K562 (cell line): ENCODE data around the gene FAM167B. TPM values are rescaled to one million over a fixed set of nuclear protein-coding genes. Genes with fewer than 3 reads are reported as not detected.

ENCODE experiments used
- MEF2D ChIP-seq: conservative IDR thresholded peaks from 2 replicates; pipeline ENCODE4 v1.6.1; 2016; ENCODE audit warnings: low read depth, missing genetic modification characterization, missing compliant biosample characterization
- MTA1 ChIP-seq: fragments of 450-650 bp; IDR thresholded peaks from 2 replicates; pipeline ENCODE4 v1.6.1; 2017; ENCODE audit warnings: borderline replicate concordance
- NFIC ChIP-seq: fragments of 450-650 bp; IDR thresholded peaks from 2 replicates; pipeline ENCODE4 v1.6.1; 2017; ENCODE audit warnings: mild to moderate bottlenecking, inconsistent platforms
- POLR2G ChIP-seq: fragments of 200-400 bp; formaldehyde crosslinking; IDR thresholded peaks from 2 replicates; pipeline ENCODE4 v1.6.1; 2017; ENCODE audit warnings: low read depth, mild to moderate bottlenecking, antibody characterized with exemption, low read length, moderate library complexity
- SPI1 ChIP-seq: IDR thresholded peaks from 2 replicates; pipeline ENCODE4 v1.6.1; 2011; ENCODE audit warnings: low read depth, low read length, control low read depth, borderline replicate concordance
- ZNF224 ChIP-seq: sonication (generic); formaldehyde crosslinking; IDR thresholded peaks from 2 replicates; pipeline ENCODE4 v1.8.0; 2022; ENCODE audit warnings: mild to moderate bottlenecking, missing genetic modification reagents
- polyA plus RNA-seq, 8 experiments: library from polyadenylated mRNA; depleted of rRNA in 4 of 8; stranded (reverse) in 5 of 8; unstranded in 3 of 8; fragments of >200 nt; fragmentation: Nextera tagmentation in 2 of 8; fragmentation: Illumina TruSeq in 1 of 8; extraction: Ambion mirVana in 2 of 8; extraction: Trizol in 1 of 8; gene quantifications; 2 replicates each; pipeline versions ENCODE4 v1.2.1 to v1.2.3, GENCODE V29; 2011 to 2014; ENCODE audit warnings: inconsistent platforms in 1 of 8, missing spikeins in 1 of 8
- total RNA-seq, 7 experiments: library from RNA; depleted of rRNA in 6 of 7; stranded (reverse); fragments of >200 nt in 6 of 7; fragmentation: Illumina TruSeq in 2 of 7; extraction: Trizol in 2 of 7; gene quantifications; 2 replicates each; pipeline versions ENCODE4 v1.2.1 to v1.2.3, GENCODE V29; 2011 to 2021; ENCODE audit warnings: low replicate concordance in 1 of 7
- TF ChIP-seq, protein P1 (sequence below), 2 experiments: fragments of 450-650 bp in 1 of 2; IDR thresholded peaks; 2 replicates each; pipeline ENCODE4 v1.6.1; 2011 to 2017; ENCODE audit warnings: low read depth in 2 of 2, antibody characterized with exemption in 1 of 2, borderline replicate concordance in 1 of 2, low read length in 1 of 2, mild to moderate bottlenecking in 1 of 2, mixed read lengths in 1 of 2; ENCODE audit not compliant: control insufficient read depth in 1 of 2
- TF ChIP-seq, protein P2 (sequence below): fragments of 250-450 bp; sonication (Bioruptor Pico); IDR thresholded peaks from 2 replicates; pipeline ENCODE4 v1.9.0; 2021; ENCODE audit warnings: mild to moderate bottlenecking, inconsistent platforms
- TF ChIP-seq, protein P3 (sequence below): sonication (generic); formaldehyde crosslinking; IDR thresholded peaks from 2 replicates; pipeline ENCODE4 v1.8.0; 2023; ENCODE audit warnings: mild to moderate bottlenecking, missing genetic modification reagents
- TF ChIP-seq, protein P4 (sequence below): sonication (generic); formaldehyde crosslinking; IDR thresholded peaks from 2 replicates; pipeline ENCODE4 v1.8.1; 2022; ENCODE audit warnings: missing genetic modification reagents
- TF ChIP-seq, protein P5 (sequence below): fragments of 450-650 bp; formaldehyde crosslinking; conservative IDR thresholded peaks from 2 replicates; pipeline ENCODE4 v1.4.0; 2022; ENCODE audit warnings: mild to moderate bottlenecking, missing genetic modification characterization

Gene FAM167B
- total and polyA plus RNA-seq, 9 of the 15 experiments (the other 6 are each of a cell fraction or from before 2014, with no cell fraction given): not detected

DNA sequence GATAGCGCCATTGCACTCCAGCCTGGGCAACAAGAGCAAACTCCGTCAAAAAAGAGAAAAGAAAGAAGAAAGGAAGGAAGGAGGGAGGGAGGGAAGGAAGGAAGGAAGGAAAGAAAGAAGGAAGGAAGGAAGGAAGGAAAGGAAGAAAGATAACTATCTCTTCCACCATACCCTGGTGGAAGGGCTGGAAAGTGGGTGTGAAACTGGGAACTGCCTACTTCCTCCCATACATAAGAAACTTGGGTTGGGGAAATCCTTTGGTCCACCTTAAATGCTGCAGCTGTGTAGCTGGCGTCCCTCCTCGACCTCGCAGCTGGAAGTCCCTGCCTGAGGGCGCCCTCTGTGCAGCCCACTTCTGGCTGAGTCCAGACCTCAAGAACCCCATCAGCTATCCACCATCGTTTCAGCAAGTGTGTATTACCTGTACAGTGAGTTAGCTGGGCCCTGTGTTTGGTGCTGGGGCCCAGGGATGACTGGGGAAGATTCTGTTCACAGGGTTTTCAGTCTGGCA is 4.6 kb upstream of the FAM167B start (continued):
- TF ChIP-seq, protein P1, sequence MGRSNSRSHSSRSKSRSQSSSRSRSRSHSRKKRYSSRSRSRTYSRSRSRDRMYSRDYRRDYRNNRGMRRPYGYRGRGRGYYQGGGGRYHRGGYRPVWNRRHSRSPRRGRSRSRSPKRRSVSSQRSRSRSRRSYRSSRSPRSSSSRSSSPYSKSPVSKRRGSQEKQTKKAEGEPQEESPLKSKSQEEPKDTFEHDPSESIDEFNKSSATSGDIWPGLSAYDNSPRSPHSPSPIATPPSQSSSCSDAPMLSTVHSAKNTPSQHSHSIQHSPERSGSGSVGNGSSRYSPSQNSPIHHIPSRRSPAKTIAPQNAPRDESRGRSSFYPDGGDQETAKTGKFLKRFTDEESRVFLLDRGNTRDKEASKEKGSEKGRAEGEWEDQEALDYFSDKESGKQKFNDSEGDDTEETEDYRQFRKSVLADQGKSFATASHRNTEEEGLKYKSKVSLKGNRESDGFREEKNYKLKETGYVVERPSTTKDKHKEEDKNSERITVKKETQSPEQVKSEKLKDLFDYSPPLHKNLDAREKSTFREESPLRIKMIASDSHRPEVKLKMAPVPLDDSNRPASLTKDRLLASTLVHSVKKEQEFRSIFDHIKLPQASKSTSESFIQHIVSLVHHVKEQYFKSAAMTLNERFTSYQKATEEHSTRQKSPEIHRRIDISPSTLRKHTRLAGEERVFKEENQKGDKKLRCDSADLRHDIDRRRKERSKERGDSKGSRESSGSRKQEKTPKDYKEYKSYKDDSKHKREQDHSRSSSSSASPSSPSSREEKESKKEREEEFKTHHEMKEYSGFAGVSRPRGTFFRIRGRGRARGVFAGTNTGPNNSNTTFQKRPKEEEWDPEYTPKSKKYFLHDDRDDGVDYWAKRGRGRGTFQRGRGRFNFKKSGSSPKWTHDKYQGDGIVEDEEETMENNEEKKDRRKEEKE (IDR thresholded peaks at IDR 0.05; ENCODE audit: borderline replicate concordance in 1 of 2, control insufficient read depth in 1 of 2, low read depth in 2 of 2, low read length in 1 of 2): 0 out of 4 replicates have a peak, but pooled peaks of 1 of the 2 experiments have one; percentile 34
- TF ChIP-seq, protein P2, sequence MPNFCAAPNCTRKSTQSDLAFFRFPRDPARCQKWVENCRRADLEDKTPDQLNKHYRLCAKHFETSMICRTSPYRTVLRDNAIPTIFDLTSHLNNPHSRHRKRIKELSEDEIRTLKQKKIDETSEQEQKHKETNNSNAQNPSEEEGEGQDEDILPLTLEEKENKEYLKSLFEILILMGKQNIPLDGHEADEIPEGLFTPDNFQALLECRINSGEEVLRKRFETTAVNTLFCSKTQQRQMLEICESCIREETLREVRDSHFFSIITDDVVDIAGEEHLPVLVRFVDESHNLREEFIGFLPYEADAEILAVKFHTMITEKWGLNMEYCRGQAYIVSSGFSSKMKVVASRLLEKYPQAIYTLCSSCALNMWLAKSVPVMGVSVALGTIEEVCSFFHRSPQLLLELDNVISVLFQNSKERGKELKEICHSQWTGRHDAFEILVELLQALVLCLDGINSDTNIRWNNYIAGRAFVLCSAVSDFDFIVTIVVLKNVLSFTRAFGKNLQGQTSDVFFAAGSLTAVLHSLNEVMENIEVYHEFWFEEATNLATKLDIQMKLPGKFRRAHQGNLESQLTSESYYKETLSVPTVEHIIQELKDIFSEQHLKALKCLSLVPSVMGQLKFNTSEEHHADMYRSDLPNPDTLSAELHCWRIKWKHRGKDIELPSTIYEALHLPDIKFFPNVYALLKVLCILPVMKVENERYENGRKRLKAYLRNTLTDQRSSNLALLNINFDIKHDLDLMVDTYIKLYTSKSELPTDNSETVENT (CRISPR knock-in tag): no peak
- peak; percentile 52; the same call in 1 of the 2 replicates for TF ChIP-seq MTA1
- TF ChIP-seq POLR2G: no peak
- TF ChIP-seq, protein P3, sequence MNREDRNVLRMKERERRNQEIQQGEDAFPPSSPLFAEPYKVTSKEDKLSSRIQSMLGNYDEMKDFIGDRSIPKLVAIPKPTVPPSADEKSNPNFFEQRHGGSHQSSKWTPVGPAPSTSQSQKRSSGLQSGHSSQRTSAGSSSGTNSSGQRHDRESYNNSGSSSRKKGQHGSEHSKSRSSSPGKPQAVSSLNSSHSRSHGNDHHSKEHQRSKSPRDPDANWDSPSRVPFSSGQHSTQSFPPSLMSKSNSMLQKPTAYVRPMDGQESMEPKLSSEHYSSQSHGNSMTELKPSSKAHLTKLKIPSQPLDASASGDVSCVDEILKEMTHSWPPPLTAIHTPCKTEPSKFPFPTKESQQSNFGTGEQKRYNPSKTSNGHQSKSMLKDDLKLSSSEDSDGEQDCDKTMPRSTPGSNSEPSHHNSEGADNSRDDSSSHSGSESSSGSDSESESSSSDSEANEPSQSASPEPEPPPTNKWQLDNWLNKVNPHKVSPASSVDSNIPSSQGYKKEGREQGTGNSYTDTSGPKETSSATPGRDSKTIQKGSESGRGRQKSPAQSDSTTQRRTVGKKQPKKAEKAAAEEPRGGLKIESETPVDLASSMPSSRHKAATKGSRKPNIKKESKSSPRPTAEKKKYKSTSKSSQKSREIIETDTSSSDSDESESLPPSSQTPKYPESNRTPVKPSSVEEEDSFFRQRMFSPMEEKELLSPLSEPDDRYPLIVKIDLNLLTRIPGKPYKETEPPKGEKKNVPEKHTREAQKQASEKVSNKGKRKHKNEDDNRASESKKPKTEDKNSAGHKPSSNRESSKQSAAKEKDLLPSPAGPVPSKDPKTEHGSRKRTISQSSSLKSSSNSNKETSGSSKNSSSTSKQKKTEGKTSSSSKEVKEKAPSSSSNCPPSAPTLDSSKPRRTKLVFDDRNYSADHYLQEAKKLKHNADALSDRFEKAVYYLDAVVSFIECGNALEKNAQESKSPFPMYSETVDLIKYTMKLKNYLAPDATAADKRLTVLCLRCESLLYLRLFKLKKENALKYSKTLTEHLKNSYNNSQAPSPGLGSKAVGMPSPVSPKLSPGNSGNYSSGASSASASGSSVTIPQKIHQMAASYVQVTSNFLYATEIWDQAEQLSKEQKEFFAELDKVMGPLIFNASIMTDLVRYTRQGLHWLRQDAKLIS (CRISPR knock-in tag): no peak
- TF ChIP-seq MEF2D: no peak
- TF ChIP-seq, protein P4, sequence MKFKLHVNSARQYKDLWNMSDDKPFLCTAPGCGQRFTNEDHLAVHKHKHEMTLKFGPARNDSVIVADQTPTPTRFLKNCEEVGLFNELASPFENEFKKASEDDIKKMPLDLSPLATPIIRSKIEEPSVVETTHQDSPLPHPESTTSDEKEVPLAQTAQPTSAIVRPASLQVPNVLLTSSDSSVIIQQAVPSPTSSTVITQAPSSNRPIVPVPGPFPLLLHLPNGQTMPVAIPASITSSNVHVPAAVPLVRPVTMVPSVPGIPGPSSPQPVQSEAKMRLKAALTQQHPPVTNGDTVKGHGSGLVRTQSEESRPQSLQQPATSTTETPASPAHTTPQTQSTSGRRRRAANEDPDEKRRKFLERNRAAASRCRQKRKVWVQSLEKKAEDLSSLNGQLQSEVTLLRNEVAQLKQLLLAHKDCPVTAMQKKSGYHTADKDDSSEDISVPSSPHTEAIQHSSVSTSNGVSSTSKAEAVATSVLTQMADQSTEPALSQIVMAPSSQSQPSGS (CRISPR knock-in tag): no peak
- TF ChIP-seq ZNF224: no peak
- TF ChIP-seq, protein P5, sequence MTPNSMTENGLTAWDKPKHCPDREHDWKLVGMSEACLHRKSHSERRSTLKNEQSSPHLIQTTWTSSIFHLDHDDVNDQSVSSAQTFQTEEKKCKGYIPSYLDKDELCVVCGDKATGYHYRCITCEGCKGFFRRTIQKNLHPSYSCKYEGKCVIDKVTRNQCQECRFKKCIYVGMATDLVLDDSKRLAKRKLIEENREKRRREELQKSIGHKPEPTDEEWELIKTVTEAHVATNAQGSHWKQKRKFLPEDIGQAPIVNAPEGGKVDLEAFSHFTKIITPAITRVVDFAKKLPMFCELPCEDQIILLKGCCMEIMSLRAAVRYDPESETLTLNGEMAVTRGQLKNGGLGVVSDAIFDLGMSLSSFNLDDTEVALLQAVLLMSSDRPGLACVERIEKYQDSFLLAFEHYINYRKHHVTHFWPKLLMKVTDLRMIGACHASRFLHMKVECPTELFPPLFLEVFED (CRISPR knock-in tag): 0 out of 2 replicates have a peak, but pooled peaks have one; percentile 73
- TF ChIP-seq NFIC: 0 out of 2 replicates have a peak, but pooled peaks have one; percentile 11
- peak; percentile 61; the same call in 1 of the 2 replicates for TF ChIP-seq SPI1
